ENCODE measurements around the gene TTC19. TPM values are rescaled to one million over a fixed set of nuclear protein-coding genes. Genes with fewer than 3 reads are reported as not detected.
"Not testable (repeated sequence)": the region's sequence is repeated elsewhere in the genome, so short reads cannot be mapped to it uniquely, and the experiment has no call there.

The TTC19 gene
- polyA plus RNA-seq, 2 donors = 10.3 to 13.9 TPM

GRCh38 chr17:16046966-16047365 lies 47.3 kb downstream of the TTC19 start:
- H3K27ac ChIP-seq (ENCODE audit: low read depth in 2 of 2, low read length in 1 of 2) = no peak overlapping the region
- no peaks in the 10 kb centered on the region for H3K27me3 ChIP-seq (ENCODE audit: control insufficient read depth in 1 of 2, insufficient read depth in 2 of 2, low read length in 2 of 2)
- no peaks in the 10 kb centered on the region for H3K9me3 ChIP-seq (ENCODE audit: control insufficient read depth in 2 of 2, insufficient read depth in 1 of 2, low read depth in 1 of 2, low read length in 1 of 2)
- WGBS, 2 donors = 93 to 94% methylated on average over 3 of the region's 3 CpGs
- H3K36me3 ChIP-seq (ENCODE audit: control insufficient read depth in 2 of 2, insufficient read depth in 2 of 2, low read length in 1 of 2) = peaks cover 14 to 25% of the 10 kb centered on the region in 2 donors
- H3K4me1 ChIP-seq (ENCODE audit: control insufficient read depth in 2 of 2, insufficient read depth in 2 of 2, low read length in 1 of 2) = no peaks in the 10 kb centered on the region
- no peak overlapping the region for H3K4me3 ChIP-seq (ENCODE audit: low read depth in 1 of 2, low read length in 2 of 2)

GRCh38 chr17:16048811-16049449 lies 49.3 kb downstream of the TTC19 start:
- Histone ChIP-seq H3K36me3 (ENCODE audit: control insufficient read depth in 2 of 2, insufficient read depth in 2 of 2, low read length in 1 of 2) (peaks cover 12 to 23% of the 10 kb centered on the region in 2 donors), H3K27ac (ENCODE audit: low read depth in 2 of 2, low read length in 1 of 2) (no peak overlapping the region), H3K27me3 (ENCODE audit: control insufficient read depth in 1 of 2, insufficient read depth in 2 of 2, low read length in 2 of 2) (no peaks in the 10 kb centered on the region), H3K4me1 (ENCODE audit: control insufficient read depth in 2 of 2, insufficient read depth in 2 of 2, low read length in 1 of 2) (no peaks in the 10 kb centered on the region), H3K9me3 (ENCODE audit: control insufficient read depth in 2 of 2, insufficient read depth in 1 of 2, low read depth in 1 of 2, low read length in 1 of 2) (no peaks in the 10 kb centered on the region), H3K4me3 (ENCODE audit: low read depth in 1 of 2, low read length in 2 of 2) (no peak overlapping the region)
- 71 to 79% methylated on average over 14 of the region's 14 CpGs for WGBS, 2 donors

GRCh38 chr17:16050844-16051243 lies 51.2 kb downstream of the TTC19 start:
- no peak overlapping the region for H3K27ac ChIP-seq (ENCODE audit: low read depth in 2 of 2, low read length in 1 of 2)
- no peaks in the 10 kb centered on the region for H3K9me3 ChIP-seq (ENCODE audit: control insufficient read depth in 2 of 2, insufficient read depth in 1 of 2, low read depth in 1 of 2, low read length in 1 of 2)
- H3K27me3 ChIP-seq (ENCODE audit: control insufficient read depth in 1 of 2, insufficient read depth in 2 of 2, low read length in 2 of 2) = no peaks in the 10 kb centered on the region
- H3K4me3 ChIP-seq (ENCODE audit: low read depth in 1 of 2, low read length in 2 of 2) = no peak overlapping the region
- H3K4me1 ChIP-seq (ENCODE audit: control insufficient read depth in 2 of 2, insufficient read depth in 2 of 2, low read length in 1 of 2) = no peaks in the 10 kb centered on the region
- H3K36me3 ChIP-seq (ENCODE audit: control insufficient read depth in 2 of 2, insufficient read depth in 2 of 2, low read length in 1 of 2) = peaks cover 7 to 14% of the 10 kb centered on the region in 2 donors
- 97 to 98% methylated on average over 6 of the region's 6 CpGs for WGBS, 2 donors

- peaks cover 9 to 12% of the 10 kb centered on the region in 2 donors for H3K36me3 ChIP-seq (ENCODE audit: control insufficient read depth in 2 of 2, insufficient read depth in 2 of 2, low read length in 1 of 2)
These were observed 52.9 kb downstream of the TTC19 start for GRCh38 chr17:16052486-16052885.

GRCh38 chr17:16055139-16055538 lies 55.5 kb downstream of the TTC19 start:
- 77 to 88% methylated on average over 4 of the region's 4 CpGs for WGBS, 2 donors
- not testable (repeated sequence) for H3K36me3 ChIP-seq (ENCODE audit: control insufficient read depth in 2 of 2, insufficient read depth in 2 of 2, low read length in 1 of 2)

More at GRCh38 chr17:16052486-16052885, 52.9 kb downstream of the TTC19 start:
- 74 to 81% methylated on average over 1 of the region's 1 CpG for WGBS, 2 donors
- Histone ChIP-seq H3K27ac (ENCODE audit: low read depth in 2 of 2, low read length in 1 of 2) (no peak overlapping the region), H3K4me1 (ENCODE audit: control insufficient read depth in 2 of 2, insufficient read depth in 2 of 2, low read length in 1 of 2) (no peaks in the 10 kb centered on the region), H3K9me3 (ENCODE audit: control insufficient read depth in 2 of 2, insufficient read depth in 1 of 2, low read depth in 1 of 2, low read length in 1 of 2) (no peaks in the 10 kb centered on the region), H3K27me3 (ENCODE audit: control insufficient read depth in 1 of 2, insufficient read depth in 2 of 2, low read length in 2 of 2) (no peaks in the 10 kb centered on the region), H3K4me3 (ENCODE audit: low read depth in 1 of 2, low read length in 2 of 2) (no peak overlapping the region)

GRCh38 chr17:16061631-16062030 lies 62.0 kb downstream of the TTC19 start:
- no peaks in the 10 kb centered on the region for H3K4me1 ChIP-seq (ENCODE audit: control insufficient read depth in 2 of 2, insufficient read depth in 2 of 2, low read length in 1 of 2)
- H3K9me3 ChIP-seq (ENCODE audit: control insufficient read depth in 2 of 2, insufficient read depth in 1 of 2, low read depth in 1 of 2, low read length in 1 of 2) = no peaks in the 10 kb centered on the region
- no peak overlapping the region for H3K4me3 ChIP-seq (ENCODE audit: low read depth in 1 of 2, low read length in 2 of 2)
- 86 to 98% methylated on average over 2 of the region's 2 CpGs for WGBS, 2 donors
- no peak overlapping the region for H3K27ac ChIP-seq (ENCODE audit: low read depth in 2 of 2, low read length in 1 of 2)
- H3K36me3 ChIP-seq (ENCODE audit: control insufficient read depth in 2 of 2, insufficient read depth in 2 of 2, low read length in 1 of 2) = peaks cover 23 to 28% of the 10 kb centered on the region in 2 donors
- no peaks in the 10 kb centered on the region for H3K27me3 ChIP-seq (ENCODE audit: control insufficient read depth in 1 of 2, insufficient read depth in 2 of 2, low read length in 2 of 2)

More at GRCh38 chr17:16055139-16055538, 55.5 kb downstream of the TTC19 start:
- H3K4me1 ChIP-seq (ENCODE audit: control insufficient read depth in 2 of 2, insufficient read depth in 2 of 2, low read length in 1 of 2); H3K27ac ChIP-seq (ENCODE audit: low read depth in 2 of 2, low read length in 1 of 2); H3K27me3 ChIP-seq (ENCODE audit: control insufficient read depth in 1 of 2, insufficient read depth in 2 of 2, low read length in 2 of 2); H3K4me3 ChIP-seq (ENCODE audit: low read depth in 1 of 2, low read length in 2 of 2); H3K9me3 ChIP-seq (ENCODE audit: control insufficient read depth in 2 of 2, insufficient read depth in 1 of 2, low read depth in 1 of 2, low read length in 1 of 2): not testable (repeated sequence)

- H3K4me3 ChIP-seq (ENCODE audit: low read depth in 1 of 2, low read length in 2 of 2) = no peak overlapping the region
- peaks cover 30% of the 10 kb centered on the region in 2 donors for H3K36me3 ChIP-seq (ENCODE audit: control insufficient read depth in 2 of 2, insufficient read depth in 2 of 2, low read length in 1 of 2)
- H3K9me3 ChIP-seq (ENCODE audit: control insufficient read depth in 2 of 2, insufficient read depth in 1 of 2, low read depth in 1 of 2, low read length in 1 of 2) = no peaks in the 10 kb centered on the region
- WGBS, 2 donors = 96 to 97% methylated on average over 4 of the region's 4 CpGs
- no peak overlapping the region for H3K27ac ChIP-seq (ENCODE audit: low read depth in 2 of 2, low read length in 1 of 2)
- no peaks in the 10 kb centered on the region for H3K4me1 ChIP-seq (ENCODE audit: control insufficient read depth in 2 of 2, insufficient read depth in 2 of 2, low read length in 1 of 2)
- no peaks in the 10 kb centered on the region for H3K27me3 ChIP-seq (ENCODE audit: control insufficient read depth in 1 of 2, insufficient read depth in 2 of 2, low read length in 2 of 2)
These were observed 66.5 kb downstream of the TTC19 start for GRCh38 chr17:16066125-16066524.

- Histone ChIP-seq H3K9me3 (ENCODE audit: control insufficient read depth in 2 of 2, insufficient read depth in 1 of 2, low read depth in 1 of 2, low read length in 1 of 2) (no peaks in the 10 kb centered on the region), H3K36me3 (ENCODE audit: control insufficient read depth in 2 of 2, insufficient read depth in 2 of 2, low read length in 1 of 2) (peaks cover 18% of the 10 kb centered on the region in 2 donors), H3K27me3 (ENCODE audit: control insufficient read depth in 1 of 2, insufficient read depth in 2 of 2, low read length in 2 of 2) (no peaks in the 10 kb centered on the region), H3K4me3 (ENCODE audit: low read depth in 1 of 2, low read length in 2 of 2) (no peak overlapping the region), H3K4me1 (ENCODE audit: control insufficient read depth in 2 of 2, insufficient read depth in 2 of 2, low read length in 1 of 2) (no peaks in the 10 kb centered on the region), H3K27ac (ENCODE audit: low read depth in 2 of 2, low read length in 1 of 2) (no peak overlapping the region)
These were observed 68.7 kb downstream of the TTC19 start for GRCh38 chr17:16068323-16068722.

- Histone ChIP-seq H3K36me3 (ENCODE audit: control insufficient read depth in 2 of 2, insufficient read depth in 2 of 2, low read length in 1 of 2) (peaks cover 9 to 17% of the 10 kb centered on the region in 2 donors), H3K9me3 (ENCODE audit: control insufficient read depth in 2 of 2, insufficient read depth in 1 of 2, low read depth in 1 of 2, low read length in 1 of 2) (no peaks in the 10 kb centered on the region)
- WGBS, 2 donors = 94% methylated on average over 1 of the region's 1 CpG
These were observed 72.4 kb downstream of the TTC19 start for GRCh38 chr17:16072031-16072430.

GRCh38 chr17:16073845-16074244 lies 74.2 kb downstream of the TTC19 start:
- Histone ChIP-seq H3K27ac (ENCODE audit: low read depth in 2 of 2, low read length in 1 of 2) (no peak overlapping the region), H3K4me1 (ENCODE audit: control insufficient read depth in 2 of 2, insufficient read depth in 2 of 2, low read length in 1 of 2) (no peaks in the 10 kb centered on the region), H3K36me3 (ENCODE audit: control insufficient read depth in 2 of 2, insufficient read depth in 2 of 2, low read length in 1 of 2) (peaks cover 10 to 13% of the 10 kb centered on the region in 2 donors), H3K9me3 (ENCODE audit: control insufficient read depth in 2 of 2, insufficient read depth in 1 of 2, low read depth in 1 of 2, low read length in 1 of 2) (no peaks in the 10 kb centered on the region), H3K4me3 (ENCODE audit: low read depth in 1 of 2, low read length in 2 of 2) (no peak overlapping the region), H3K27me3 (ENCODE audit: control insufficient read depth in 1 of 2, insufficient read depth in 2 of 2, low read length in 2 of 2) (no peaks in the 10 kb centered on the region)
- 87 to 93% methylated on average over 4 of the region's 4 CpGs for WGBS, 2 donors

More at GRCh38 chr17:16072031-16072430, 72.4 kb downstream of the TTC19 start:
- Histone ChIP-seq H3K4me3 (ENCODE audit: low read depth in 1 of 2, low read length in 2 of 2) (no peak overlapping the region), H3K27me3 (ENCODE audit: control insufficient read depth in 1 of 2, insufficient read depth in 2 of 2, low read length in 2 of 2) (no peaks in the 10 kb centered on the region), H3K27ac (ENCODE audit: low read depth in 2 of 2, low read length in 1 of 2) (no peak overlapping the region), H3K4me1 (ENCODE audit: control insufficient read depth in 2 of 2, insufficient read depth in 2 of 2, low read length in 1 of 2) (no peaks in the 10 kb centered on the region)
